NOMO-1 treated with DMSO at 0.1 percent for 48 hours (cell line): ENCODE measurements around the gene GRK3.

Experiments used
- DNase-seq: peaks from one replicate; lab custom pipeline; 2025; ENCODE audit not compliant: unreplicated experiment; lab: John Stamatoyannopoulos, UW

Gene GRK3

GRCh38 chr22:25752615-25753214 lies 188.2 kb downstream of the GRK3 start:
- no peak for DNase-seq

GRCh38 chr22:25753252-25753651 lies 188.8 kb downstream of the GRK3 start:
- DNase-seq = no peak

GRCh38 chr22:25754527-25755202 lies 190.2 kb downstream of the GRK3 start:
- DNase-seq = no peak

- no peak for DNase-seq
Observed at GRCh38 chr22:25757686-25758085, 193.2 kb downstream of the GRK3 start.

- no peak for DNase-seq
Observed at GRCh38 chr22:25758316-25758715, 193.8 kb downstream of the GRK3 start.

- peak; percentile 76 for DNase-seq
Observed at GRCh38 chr22:25759825-25760231, 195.4 kb downstream of the GRK3 start.

GRCh38 chr22:25760294-25760693 lies 195.8 kb downstream of the GRK3 start:
- no peak for DNase-seq

GRCh38 chr22:25760848-25761595 lies 196.5 kb downstream of the GRK3 start:
- no peak for DNase-seq

- no peak for DNase-seq
Observed at GRCh38 chr22:25762147-25762546, 197.7 kb downstream of the GRK3 start.

- no peak for DNase-seq
Observed at GRCh38 chr22:25763239-25763777, 198.8 kb downstream of the GRK3 start.

- DNase-seq = no peak
Observed at GRCh38 chr22:25764270-25765015, 200.0 kb downstream of the GRK3 start.

GRCh38 chr22:25765016-25765367 lies 200.5 kb downstream of the GRK3 start:
- no peak for DNase-seq

GRCh38 chr22:25765801-25766200 lies 201.3 kb downstream of the GRK3 start:
- no peak for DNase-seq

GRCh38 chr22:25766418-25766817 lies 201.9 kb downstream of the GRK3 start:
- no peak for DNase-seq

GRCh38 chr22:25770333-25770732 lies 205.9 kb downstream of the GRK3 start:
- DNase-seq = no peak

- DNase-seq = no peak
Observed at GRCh38 chr22:25772288-25772687, 207.8 kb downstream of the GRK3 start.

- DNase-seq = no peak
Observed at GRCh38 chr22:25774575-25775026, 210.1 kb downstream of the GRK3 start.

- no peak for DNase-seq
Observed at GRCh38 chr22:25775531-25775930, 211.1 kb downstream of the GRK3 start.

GRCh38 chr22:25777411-25777810 lies 212.9 kb downstream of the GRK3 start:
- DNase-seq = no peak

GRCh38 chr22:25777870-25778269 lies 213.4 kb downstream of the GRK3 start:
- DNase-seq = peak; percentile 46
